Measurements from ENCODE around the gene CCS.
"Not testable (repeated sequence)": the region's sequence is repeated elsewhere in the genome, so short reads cannot be mapped to it uniquely, and the experiment has no call there.

The CCS gene

GRCh38 chr11:66628061-66628603 is 35.1 kb downstream of the CCS start:
- DNase-seq, result no peak

GRCh38 chr11:66629356-66629755 is 36.4 kb downstream of the CCS start:
- DNase-seq, result no peak

- no peak for DNase-seq
Observed at GRCh38 chr11:66631883-66632282, 38.9 kb downstream of the CCS start.

GRCh38 chr11:66632952-66633351 is 40.0 kb downstream of the CCS start:
- no peak for DNase-seq

GRCh38 chr11:66636411-66636810 is 43.4 kb downstream of the CCS start:
- DNase-seq, result no peak

- DNase-seq, result no peak
Observed at GRCh38 chr11:66637557-66638176, 44.7 kb downstream of the CCS start.

- DNase-seq, result peak; percentile 98 to 99
Observed at GRCh38 chr11:66638177-66639065, 45.4 kb downstream of the CCS start, which contains the start of gene RBM4. RBM4 (plus strand) TSS chr11:66638703; CDS start chr11:66639712, 1,009 bp downstream.

- peak; percentile 21 to 57 for DNase-seq
Observed at GRCh38 chr11:66639066-66639813, 46.3 kb downstream of the CCS start.

GRCh38 chr11:66639814-66640340 is 46.9 kb downstream of the CCS start:
- not testable (repeated sequence) for DNase-seq

GRCh38 chr11:66641834-66642233 is 48.8 kb downstream of the CCS start:
- DNase-seq, result no peak

GRCh38 chr11:66643745-66644437 is 50.9 kb downstream of the CCS start:
- DNase-seq, result no peak

GRCh38 chr11:66646828-66647227 is 53.8 kb downstream of the CCS start:
- DNase-seq, result no peak

- no peak for DNase-seq
Observed at GRCh38 chr11:66649903-66650302, 56.9 kb downstream of the CCS start.

GRCh38 chr11:66651016-66651415 is 58.0 kb downstream of the CCS start:
- DNase-seq, result no peak

GRCh38 chr11:66652651-66653050 is 59.7 kb downstream of the CCS start:
- DNase-seq, result no peak

GRCh38 chr11:66653123-66653522 is 60.1 kb downstream of the CCS start:
- no peak for DNase-seq
